GM19023 (cell line): Measurements from ENCODE around the gene RTL5.

Source experiments
- ATAC-seq: cut with Tn5 transposase; IDR thresholded peaks from one replicate; pipeline ENCODE4 v1.9.1; 2021; ENCODE audit warnings: mild to moderate bottlenecking, moderate library complexity; ENCODE audit not compliant: unreplicated experiment

The RTL5 gene

GRCh38 chrX:72110051-72110875 is 21.5 kb downstream of the RTL5 start:
- ATAC-seq: no peak

- ATAC-seq: no peak
These were observed 23.0 kb downstream of the RTL5 start for GRCh38 chrX:72108666-72109065.

GRCh38 chrX:72107841-72108595 is 23.7 kb downstream of the RTL5 start:
- no peak for ATAC-seq

- no peak for ATAC-seq
These were observed 24.4 kb downstream of the RTL5 start for GRCh38 chrX:72107320-72107719.

GRCh38 chrX:72105436-72105835 is 26.3 kb downstream of the RTL5 start:
- ATAC-seq: peak; percentile 56

- no peak for ATAC-seq
These were observed 29.0 kb downstream of the RTL5 start for GRCh38 chrX:72102760-72103159.

GRCh38 chrX:72102126-72102525 is 29.6 kb downstream of the RTL5 start:
- no peak for ATAC-seq

- ATAC-seq: no peak
These were observed 30.1 kb downstream of the RTL5 start for GRCh38 chrX:72101597-72102037.

- peak; percentile 65 for ATAC-seq
These were observed 30.8 kb downstream of the RTL5 start for GRCh38 chrX:72100824-72101351.

- peak; percentile 37 for ATAC-seq
These were observed 31.5 kb downstream of the RTL5 start for GRCh38 chrX:72100051-72100755.

- no peak for ATAC-seq
These were observed 34.6 kb downstream of the RTL5 start for GRCh38 chrX:72097098-72097497.

GRCh38 chrX:72095370-72095769 is 36.3 kb downstream of the RTL5 start:
- no peak for ATAC-seq

GRCh38 chrX:72094894-72095293 is 36.8 kb downstream of the RTL5 start:
- peak; percentile 89 for ATAC-seq

GRCh38 chrX:72089254-72089653 is 42.5 kb downstream of the RTL5 start:
- ATAC-seq: no peak

GRCh38 chrX:72088761-72089160 is 43.0 kb downstream of the RTL5 start:
- no peak for ATAC-seq

- no peak for ATAC-seq
These were observed 44.7 kb downstream of the RTL5 start for GRCh38 chrX:72086995-72087394.

- no peak for ATAC-seq
These were observed 47.6 kb downstream of the RTL5 start for GRCh38 chrX:72084114-72084513.

- no peak for ATAC-seq
These were observed 48.4 kb downstream of the RTL5 start for GRCh38 chrX:72083291-72083690.

- no peak for ATAC-seq
These were observed 50.0 kb downstream of the RTL5 start for GRCh38 chrX:72081605-72082320.

GRCh38 chrX:72080800-72081199 is 50.9 kb downstream of the RTL5 start:
- ATAC-seq: no peak

GRCh38 chrX:72080150-72080549 is 51.6 kb downstream of the RTL5 start:
- ATAC-seq: no peak
